Activated CD8-positive, alpha-beta memory T cell treated with anti-CD3 and anti-CD28 coated beads, Interleukin-2, amount 50 U/mL, for 4 hours (primary cell): Measurements from ENCODE around the gene OSBP2.

ENCODE experiments used
- DNase-seq: peaks from one replicate; pipeline ENCODE4 v3.0.0-alpha.2; 2020

The OSBP2 gene

DNA sequence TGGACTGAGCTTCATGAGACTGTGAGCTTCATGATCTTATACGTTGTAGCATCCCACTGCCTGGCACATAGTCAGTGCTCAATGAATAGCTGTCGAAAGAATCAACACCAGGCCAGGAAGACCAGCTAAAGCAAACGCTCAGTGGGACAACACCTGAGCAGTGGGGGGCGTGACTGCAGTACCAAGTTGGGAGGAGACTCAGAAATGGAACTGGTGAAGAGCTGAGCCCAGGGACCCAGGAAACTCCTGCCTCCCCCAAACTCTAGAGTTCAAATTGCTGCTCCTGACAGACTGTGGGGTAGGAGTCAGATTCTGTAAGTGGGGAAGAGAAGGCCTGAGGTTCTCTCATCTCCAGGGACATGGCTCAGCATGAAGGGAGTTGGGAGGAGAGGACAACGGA lies 214.6 kb downstream of the OSBP2 start:
- no peak for DNase-seq

DNA sequence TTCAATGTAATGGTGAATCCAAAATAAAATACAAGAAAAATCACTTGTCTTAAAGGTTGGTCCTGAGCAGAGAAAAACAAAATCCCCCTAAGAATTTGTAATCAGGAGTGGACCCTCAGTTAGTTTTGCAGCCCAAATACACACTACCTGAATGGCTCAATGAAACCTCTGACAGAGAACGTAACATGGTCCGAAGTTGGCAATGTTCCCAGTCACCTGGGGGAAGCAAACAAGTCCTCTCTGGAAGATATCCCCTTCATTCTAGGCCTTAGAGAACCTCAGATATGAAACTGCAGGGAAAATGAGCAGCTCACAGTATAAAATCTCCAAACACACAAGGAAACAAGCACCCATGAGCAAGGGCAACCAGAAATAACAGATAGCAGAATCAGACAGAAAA lies 215.7 kb downstream of the OSBP2 start:
- no peak for DNase-seq

DNA sequence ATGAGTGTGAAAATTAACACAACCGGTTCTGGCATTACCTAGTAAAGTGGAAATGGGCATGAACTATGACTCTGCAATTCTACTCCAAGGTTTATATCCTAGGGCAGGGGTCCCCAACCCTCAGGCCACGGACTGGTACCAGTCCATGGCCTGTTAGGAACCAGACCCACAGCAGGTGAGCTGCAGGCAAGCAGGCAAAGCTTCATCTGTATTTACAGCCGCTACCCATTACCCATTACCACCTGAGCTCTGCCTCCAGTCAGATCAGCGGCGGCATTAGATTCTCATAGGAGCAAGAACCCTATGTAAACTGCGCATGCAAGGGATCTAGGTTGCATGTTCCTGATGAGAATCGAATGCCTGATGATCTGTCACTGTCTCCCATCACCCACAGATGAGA lies 224.1 kb downstream of the OSBP2 start:
- no peak for DNase-seq

DNA sequence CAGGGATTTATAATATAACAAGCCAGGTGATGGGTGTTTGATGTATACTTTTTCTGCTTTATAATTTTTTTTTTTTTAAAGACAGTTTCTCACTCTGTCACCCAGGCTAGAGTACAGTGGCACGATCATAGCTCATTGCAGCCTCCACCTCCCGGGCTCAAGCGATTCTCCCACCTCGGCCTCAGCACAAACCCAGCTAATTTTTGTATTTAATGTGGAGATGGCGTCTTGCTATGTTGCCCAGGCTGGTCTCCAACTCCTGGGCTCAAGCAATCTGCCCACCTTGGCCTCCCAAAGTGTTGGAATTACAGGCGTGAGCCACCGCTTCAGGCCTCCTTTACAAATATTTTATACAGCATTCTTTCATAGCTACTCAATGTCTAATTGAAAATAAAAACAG lies 225.3 kb downstream of the OSBP2 start:
- no peak for DNase-seq

DNA sequence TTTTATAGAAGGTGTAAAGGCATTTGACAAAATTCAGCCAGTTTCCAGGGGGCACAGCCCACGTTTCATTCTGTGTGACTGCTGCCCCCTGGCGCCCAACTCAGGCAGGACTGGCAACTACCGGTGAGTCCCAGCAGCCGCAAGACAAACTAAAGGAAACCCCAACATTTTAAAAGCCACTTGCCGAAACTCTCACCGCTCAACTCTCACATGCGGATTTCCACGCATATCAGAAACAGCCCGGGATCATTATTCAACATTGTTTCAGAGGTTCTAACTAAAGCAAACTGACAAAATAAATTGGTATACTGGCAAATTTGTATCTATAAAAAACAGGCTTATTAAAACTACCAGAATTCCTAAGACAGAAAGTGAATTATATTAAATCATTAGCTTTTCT lies 225.7 kb downstream of the OSBP2 start:
- DNase-seq: peak; percentile 89

DNA sequence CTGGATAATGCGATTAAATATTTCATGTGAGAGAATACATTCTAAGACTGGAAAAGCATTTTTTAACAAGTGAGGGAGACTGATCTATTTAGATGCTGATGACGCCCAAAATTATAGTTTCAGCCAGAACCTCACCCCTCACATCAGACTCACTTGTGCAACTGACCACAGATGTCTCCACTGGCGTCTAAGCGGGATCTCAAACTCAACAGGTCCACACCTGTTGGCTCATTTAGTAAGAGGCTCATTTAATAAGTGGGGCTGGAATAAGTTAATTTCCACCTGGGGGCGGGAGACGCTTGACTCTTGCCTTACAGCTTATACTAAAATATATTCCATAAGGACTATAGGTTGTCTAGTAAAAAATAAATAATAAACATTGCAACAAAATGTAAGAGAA lies 226.4 kb downstream of the OSBP2 start:
- DNase-seq: no peak

DNA sequence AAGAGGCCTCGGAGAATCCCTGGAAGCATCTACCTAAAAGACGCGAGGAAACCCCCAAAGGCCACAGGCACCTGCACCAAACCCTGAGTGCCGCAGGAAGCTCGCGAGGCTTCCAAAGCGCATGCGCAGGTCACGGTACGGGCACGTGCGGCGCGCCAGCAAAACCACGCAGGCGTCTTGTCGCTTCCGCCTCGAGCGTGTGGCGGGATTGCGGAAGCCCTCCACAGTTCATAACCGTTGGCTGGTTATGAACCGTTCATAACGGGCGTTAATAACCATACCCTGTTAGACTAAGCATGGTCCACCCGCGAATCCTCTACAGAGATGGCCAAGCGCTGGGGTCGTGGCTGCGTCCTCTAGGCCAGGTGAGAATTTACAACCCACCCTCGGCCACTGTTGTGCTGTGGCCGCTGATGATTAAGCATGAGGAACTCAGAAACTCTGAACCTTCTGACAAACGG lies 227.5 kb downstream of the OSBP2 start:
- DNase-seq: peak; percentile 80

DNA sequence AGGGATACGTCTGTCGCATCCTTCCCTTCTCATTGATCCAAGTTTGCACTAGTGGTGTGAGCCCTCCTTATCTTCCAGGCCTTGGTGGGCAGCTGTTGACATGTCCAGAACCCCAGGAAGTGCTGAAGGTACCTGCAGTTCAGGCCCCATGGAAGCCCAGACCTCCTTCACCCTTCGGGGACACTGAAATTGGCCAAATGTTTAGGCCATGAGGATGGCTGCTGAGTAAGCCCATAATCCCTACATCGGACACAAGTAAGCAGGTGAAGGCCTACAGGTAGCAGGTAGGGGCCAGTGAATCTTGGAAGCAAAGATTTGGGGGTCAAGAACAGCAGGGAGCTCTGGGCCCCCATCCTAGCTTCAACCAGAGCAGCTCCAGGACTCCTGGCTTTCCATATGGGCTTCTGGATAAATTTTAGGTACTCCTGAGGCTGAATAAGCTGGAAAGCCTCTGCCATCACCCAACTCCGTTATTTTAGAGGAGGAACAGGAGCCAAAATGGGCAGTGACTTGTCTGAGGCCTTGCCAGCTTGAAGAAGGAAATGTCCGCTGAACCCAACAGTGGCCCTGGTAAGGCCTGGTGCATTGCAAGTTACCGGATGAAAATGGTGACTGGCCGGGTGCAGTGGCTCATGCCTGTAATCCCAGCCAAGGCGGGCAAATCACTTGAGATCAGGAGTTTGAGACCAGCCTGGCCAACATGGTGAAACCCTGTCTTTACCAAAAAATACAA lies 228.7 kb downstream of the OSBP2 start:
- DNase-seq: no peak

DNA sequence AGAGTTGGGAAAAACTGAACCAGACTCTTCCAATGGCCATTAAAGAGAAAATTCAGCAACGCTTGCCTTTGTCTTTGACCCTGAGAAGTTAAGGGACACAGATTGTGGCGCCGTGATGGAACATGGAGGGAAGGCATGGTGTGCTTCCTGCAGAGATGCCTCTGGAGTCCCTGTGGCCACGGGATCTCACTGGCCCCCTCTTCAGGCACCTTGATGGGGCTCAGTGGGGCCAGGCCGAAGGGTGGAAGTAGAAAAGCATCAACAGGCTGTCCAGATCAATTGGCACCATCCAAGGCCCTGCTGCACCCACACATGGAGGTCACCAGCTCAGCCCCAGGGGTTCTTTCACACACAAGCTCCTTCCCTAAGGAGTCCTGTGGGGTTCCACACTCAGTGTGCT lies 231.0 kb downstream of the OSBP2 start:
- no peak for DNase-seq

DNA sequence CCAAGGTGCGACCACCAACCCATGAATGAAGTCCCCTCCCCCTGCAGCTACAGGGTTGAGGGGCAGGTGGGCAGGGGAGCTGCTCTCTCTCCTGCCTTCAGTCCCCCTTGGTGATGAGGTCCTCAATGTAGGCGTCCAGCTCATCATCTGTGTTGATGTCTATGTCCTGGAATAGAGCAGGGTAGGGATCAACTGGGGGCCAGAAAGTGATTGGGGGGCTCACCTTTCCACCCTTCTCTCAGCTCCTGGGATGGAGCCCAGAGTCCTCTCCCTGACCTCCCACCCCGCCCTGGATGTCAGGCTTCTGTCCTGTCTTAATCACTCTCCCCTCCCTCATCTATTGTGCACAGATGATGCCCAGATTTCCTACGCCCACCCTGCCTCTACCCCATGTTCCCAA lies 232.0 kb downstream of the OSBP2 start:
- DNase-seq: no peak

DNA sequence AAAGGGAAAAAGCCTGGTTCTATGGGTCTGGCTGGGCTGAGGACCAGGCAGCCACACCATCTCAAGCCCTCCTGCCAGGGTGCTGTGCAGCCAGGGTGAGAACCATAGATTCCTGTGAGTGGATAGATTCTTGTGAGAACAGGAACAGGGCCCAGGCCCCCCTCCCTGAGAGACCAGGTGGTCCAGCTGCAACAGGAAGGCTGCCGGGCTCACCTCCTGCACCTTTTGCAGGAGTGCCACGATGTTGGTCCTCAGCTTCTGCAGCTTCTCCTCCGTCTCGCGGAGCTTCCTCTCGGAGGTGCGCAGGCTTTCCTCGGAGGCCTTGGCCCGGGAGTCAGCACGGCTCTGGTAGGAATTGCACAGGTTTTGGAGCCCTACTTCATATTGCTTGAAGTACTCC lies 233.1 kb downstream of the OSBP2 start:
- no peak for DNase-seq

DNA sequence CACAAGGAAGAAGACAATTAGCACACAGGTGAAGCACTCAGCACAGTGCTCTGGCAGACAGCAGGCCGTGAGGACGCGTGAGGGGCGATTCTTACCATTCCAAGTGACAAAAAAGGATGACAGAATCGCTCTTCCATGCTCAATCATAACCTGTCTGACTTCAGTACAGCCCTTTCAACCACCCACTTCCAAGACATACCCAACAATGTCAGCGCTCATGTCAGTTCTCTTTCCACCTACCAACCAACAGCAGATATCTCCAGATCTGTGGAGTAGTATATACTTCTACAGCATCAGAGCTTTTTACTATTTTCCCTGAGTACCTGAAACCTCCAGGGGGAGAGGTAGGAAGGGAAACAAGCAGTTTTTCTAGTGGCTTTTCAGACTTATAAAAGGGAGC lies 233.7 kb downstream of the OSBP2 start:
- no peak for DNase-seq

DNA sequence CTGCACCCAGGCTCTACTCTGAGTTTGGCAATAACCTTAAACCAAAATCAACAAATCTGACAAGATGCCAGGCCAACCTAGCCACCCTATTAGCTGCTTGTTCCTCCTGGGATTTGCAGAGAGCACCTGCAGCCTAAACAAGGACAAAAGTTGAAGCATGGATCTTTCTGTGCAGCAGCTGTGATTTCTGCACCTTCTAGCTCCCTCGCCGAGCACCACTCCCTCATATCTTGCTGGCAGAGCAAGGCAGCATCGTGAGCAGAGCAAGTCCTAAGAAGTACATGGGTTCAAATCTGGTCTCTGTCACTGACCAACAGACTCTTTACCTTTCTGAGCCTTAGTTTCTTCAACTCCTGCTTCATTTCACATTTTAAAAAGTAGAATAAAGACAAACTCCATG lies 235.6 kb downstream of the OSBP2 start:
- DNase-seq: no peak

DNA sequence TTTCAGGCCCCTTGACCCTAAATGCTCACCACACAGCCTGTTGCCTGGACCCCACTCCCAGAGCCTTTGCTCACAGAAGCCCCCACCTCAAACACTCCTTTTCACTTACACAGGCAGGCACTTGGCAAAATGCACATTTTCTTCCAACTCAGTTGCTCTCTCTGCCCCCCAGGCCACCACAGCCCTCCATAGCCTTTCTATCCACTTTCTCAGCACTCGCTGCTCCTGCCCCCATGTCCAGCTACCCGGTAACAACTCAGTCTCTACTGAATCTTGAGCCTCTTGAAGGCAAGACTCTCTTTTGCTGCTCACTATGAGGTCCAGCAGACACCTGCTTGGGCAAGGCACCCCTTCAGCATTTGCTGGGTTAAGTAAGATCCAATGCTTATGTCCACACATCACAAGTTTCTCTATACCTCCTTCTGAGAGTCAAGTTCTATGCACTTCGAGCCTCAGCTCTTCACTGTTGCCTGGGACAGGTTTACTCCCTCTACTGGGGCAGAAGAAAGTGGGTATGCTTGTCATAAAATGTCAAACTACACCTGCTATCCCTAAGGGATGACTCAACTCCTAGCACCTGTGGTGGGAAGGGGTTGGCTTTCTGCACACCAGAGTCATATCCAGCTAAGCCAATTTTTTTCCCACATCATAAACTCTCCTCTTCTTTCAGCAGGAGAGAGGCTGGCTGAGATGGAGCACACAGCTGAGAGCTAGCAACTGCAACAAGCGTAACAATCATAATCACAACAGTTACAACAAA lies 237.0 kb downstream of the OSBP2 start:
- DNase-seq: no peak

DNA sequence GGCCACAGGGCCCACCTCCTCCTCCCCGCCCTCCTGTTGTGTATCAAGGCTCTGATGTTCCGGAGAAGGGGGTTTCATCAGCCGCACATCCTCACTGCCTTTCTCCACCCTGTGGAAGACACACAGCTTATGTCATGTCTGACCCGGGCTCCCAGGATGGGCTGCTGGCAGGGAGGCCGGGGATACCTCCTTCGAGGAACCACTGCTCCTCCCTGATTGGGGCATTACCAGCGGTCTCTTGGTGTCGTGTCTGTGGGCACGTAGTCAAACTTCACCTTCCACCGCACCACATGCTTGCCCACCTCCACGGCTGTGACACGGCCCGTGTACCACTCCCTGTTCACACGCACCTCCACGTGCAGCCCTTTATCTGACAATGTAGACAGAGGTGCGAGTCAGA lies 238.0 kb downstream of the OSBP2 start:
- DNase-seq: no peak

DNA sequence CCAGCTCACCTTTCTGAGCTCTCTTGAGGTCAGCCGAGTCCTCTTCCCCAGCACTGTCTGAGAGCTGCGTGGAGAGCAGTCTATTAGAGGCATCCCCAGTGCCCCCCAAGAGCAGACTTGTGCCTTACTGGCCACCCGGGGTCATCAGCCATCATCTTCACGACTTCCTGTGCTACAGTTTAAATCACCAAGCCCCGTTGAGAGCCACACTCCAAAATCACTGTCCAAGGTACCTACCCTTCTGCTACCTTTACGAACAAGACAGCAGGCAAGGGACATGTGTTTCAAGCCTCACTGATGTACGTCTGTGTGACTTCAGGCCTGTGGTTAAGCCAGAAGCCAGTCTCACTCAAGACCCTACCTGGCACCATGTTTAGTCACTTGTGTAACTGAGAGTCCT lies 238.8 kb downstream of the OSBP2 start:
- no peak for DNase-seq

DNA sequence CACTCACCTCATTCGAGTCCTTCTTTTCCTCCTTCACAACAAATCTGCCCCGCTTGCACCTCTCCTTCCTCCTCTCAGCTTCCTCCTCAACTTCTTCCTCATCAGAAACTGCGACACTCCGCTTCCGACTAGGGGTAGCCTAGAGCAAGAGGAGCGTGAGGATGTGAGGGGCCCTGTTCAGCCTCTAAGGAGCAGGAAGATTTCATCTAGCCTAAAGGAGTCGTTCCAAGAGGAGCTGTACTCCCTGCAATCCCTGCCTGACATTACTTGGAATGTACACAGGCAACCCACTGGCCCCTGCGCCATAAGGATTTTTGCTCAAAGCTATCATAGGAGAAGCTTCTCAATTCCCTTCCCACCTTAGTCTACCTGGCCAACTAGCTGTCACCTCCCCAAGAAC lies 239.4 kb downstream of the OSBP2 start:
- DNase-seq: no peak

DNA sequence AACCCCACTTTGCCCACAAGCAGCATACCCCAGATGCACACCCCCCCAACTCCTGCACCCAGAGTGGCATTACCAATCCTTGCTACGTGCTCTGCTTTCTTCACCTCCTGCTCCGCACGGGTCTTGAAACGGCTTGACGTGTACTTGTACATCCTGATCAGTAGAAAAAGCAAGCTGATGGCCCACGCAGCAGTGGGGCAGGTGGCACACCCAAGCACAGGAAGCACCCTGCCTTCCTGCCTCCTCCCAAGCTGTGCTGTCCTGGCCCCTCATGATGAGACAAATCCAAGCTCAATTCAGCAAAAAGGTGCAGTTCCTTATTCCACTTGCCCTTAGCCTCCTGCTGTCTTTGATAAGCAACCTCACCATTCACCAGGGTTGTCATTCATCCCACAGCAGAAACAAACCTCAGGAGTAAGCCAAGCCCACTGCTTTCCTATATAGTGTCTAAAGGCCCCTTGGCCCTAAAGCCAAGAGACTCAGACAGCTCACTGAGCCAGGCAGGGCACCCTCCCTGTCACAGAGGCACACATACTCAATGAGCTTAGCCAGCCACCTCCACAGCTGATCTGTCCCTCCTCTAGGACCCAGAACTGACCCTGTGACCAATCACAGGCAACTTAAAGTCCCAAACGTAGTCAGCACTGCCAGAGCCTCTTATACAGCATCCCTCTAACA lies 246.2 kb downstream of the OSBP2 start:
- DNase-seq: peak; percentile 43

DNA sequence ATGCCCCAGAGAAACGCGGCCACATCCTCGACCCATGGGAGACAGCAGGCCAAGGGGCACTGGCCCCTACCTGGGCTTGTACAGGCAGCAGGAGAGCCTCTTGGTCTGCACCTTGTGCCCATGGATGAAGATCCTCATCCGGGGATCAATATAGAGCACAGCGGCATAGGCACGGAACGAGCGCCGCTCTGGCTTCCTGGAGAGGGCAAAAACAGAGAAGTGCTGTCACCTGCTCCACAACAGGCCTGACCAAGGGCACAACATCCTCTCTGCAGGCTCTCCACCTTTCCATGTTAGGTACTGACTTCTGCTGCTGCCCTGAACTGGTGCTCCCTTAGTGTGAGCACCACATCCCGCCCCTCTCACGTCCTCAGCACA lies 246.7 kb downstream of the OSBP2 start:
- no peak for DNase-seq

DNA sequence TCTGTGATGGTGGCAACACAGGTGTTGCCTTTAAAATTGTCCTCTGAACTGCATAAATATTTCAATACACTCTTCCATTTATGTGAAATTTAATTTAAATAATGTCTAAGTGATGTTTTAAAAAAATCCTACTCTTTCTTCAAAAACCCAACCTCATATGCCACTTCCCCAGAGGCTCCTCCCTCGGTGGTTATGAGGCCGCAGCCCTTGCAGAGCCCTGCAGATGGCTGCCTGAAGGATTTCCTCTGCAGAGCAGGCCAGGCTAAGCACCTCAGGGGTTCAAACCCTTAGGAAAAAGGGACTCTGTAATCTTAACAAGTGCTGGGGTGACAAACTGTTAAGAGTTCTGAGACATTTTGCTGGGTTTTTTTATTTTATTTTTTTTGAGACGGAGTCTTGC lies 248.7 kb downstream of the OSBP2 start:
- peak; percentile 46 for DNase-seq

DNA sequence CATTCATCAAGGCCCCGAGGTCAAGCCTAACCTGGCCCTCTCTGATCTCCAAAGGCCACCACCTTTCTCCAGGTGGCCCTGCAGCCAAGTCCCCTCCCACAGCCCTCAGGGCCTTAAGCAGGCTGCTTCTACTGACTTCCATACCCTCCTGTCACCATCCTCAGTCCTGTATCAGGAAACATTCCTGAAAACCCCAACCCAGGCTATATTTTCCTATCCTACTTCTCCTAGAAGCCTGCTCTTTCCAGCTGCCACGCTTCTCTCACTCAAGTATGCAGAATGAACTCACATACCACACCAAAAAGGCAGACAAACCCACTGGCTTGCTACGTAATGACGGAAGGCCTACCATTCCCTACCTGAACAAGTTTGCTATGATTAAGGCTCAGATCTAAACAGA lies 250.3 kb downstream of the OSBP2 start:
- DNase-seq: no peak

DNA sequence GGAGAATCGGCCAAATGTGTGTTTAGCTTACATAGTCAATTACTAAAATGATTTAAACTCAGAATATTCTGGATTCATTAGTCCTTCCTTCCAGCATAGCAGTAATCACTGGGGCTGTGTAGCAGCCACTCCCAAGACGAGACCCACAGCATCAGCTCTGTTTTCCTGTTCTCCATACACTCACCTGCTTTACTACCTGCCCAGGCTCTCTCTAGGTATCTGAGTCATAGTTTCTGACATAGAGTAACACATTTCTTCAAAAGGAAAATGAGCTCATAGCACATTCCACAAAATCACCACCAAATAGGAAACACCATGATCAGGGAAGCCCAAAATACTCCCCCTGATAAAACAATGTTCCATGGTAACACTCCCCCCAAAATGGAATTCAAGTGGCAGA lies 251.0 kb downstream of the OSBP2 start:
- no peak for DNase-seq

DNA sequence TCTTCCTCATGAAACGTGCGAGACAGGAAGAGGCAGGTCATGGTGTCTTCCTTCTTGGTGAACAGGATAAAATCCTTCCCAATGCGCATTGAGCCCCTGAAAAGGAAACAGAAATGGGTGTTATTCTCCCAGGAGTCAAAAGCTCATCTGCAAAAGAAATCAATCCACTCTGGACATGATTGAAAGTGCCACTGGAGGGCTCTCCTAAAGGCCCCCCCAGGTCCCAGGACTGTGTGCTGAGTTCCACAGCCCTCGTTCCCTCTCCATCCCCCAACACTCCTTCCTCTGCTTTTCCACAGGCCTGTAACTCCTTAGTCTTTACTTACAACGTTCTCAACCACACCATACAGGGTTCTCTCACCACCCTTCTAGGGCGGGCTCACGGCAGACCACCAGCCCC lies 251.7 kb downstream of the OSBP2 start:
- no peak for DNase-seq

DNA sequence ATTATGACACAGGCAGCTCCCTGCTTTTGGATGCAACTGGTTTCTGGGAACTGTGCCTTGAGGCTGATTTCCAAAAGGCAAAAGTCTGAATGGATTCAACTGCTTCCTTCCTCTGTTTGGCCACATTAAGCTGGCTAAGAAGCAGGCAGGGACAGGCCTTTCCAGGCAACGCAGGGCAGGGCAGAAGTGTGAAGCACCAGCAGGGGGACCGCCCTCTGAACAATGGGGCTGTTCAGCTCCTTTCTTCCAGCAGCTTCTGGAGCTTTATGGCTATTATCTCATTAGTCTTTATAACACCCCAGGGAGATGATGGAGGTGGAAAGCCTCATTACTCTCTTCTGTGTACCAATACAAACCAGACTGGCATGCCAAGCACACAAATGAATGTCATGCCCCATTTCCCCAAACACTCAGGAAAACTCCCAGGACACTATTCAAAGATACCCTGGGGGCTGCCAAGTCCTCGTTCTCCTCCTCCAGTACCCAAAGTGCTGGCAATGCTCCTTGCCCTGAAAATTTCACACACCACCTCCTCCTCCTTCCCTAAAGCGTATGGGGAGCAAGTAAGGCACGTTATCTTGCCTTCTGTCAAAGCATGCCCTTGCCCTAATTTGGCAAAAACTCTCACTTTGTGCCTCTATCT lies 252.6 kb downstream of the OSBP2 start:
- no peak for DNase-seq
